ENCODE data around the gene ARHGAP15. TPM values are rescaled to one million over a fixed set of nuclear protein-coding genes. Genes with fewer than 3 reads are reported as not detected.

Gene ARHGAP15
- total and polyA plus RNA-seq, 4 donors: 3.8 to 17.9 (median 13.2) TPM

DNA sequence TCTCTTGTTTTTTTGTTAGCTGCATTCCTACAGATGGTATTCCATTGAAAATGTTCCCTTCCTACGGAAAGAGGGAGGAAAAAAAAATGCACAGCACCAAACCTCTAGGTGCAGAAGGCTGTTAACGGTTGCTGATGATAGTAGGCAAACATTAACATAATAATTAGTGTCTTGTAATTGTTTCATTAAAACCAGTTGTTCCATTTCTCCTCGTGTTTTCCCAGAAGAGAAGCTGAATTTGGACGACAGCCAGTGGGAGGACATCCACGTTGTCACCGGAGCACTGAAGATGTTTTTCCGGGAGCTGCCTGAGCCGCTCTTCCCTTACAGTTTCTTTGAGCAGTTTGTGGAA is 494.7 kb downstream of the ARHGAP15 start:
- no peak for DNase-seq (ENCODE audit: low spot score)
- no peaks in the 10 kb centered on the region for H3K27me3 ChIP-seq (ENCODE audit: control insufficient read depth in 4 of 4, insufficient read depth in 4 of 4, low read length in 3 of 4)
- no peaks in the 10 kb centered on the region for H3K4me1 ChIP-seq (ENCODE audit: control insufficient read depth in 4 of 4, insufficient read depth in 4 of 4, low read length in 3 of 4)
- H3K4me3 ChIP-seq (ENCODE audit: low read depth in 1 of 3, low read length in 3 of 3): no peak overlapping the region
- no peak overlapping the region for H3K9ac ChIP-seq (ENCODE audit: low read depth in 1 of 2, low read length in 2 of 2)
- WGBS: 71% methylated on average over 8 of the region's 8 CpGs
- H3K9me3 ChIP-seq (ENCODE audit: control insufficient read depth in 4 of 4, low read length in 3 of 4): no peaks in the 10 kb centered on the region
- H3K36me3 ChIP-seq (ENCODE audit: control insufficient read depth in 4 of 4, insufficient read depth in 3 of 4, low read depth in 1 of 4, low read length in 3 of 4): no peaks in the 10 kb centered on the region
- TF ChIP-seq YY1 (IDR thresholded peaks at IDR 0.05) (no peak), HNF4G (IDR thresholded peaks at IDR 0.05) (no peak), GABPA (IDR thresholded peaks at IDR 0.05 in 1 of 2, conservative IDR thresholded peaks at IDR 0.05 in 1 of 2) (no peak), FOXA1 (IDR thresholded peaks at IDR 0.05) (no peak), FOXA2 (IDR thresholded peaks at IDR 0.05) (no peak), CTCF (IDR thresholded peaks at IDR 0.05; ENCODE audit: low read depth, low read length, missing input control) (no peak), RAD21 (IDR thresholded peaks at IDR 0.05) (no peak), SP1 (IDR thresholded peaks at IDR 0.05) (no peak), JUND (IDR thresholded peaks at IDR 0.05) (no peak), HNF4A (conservative IDR thresholded peaks at IDR 0.05) (no peak), NR2F2 (IDR thresholded peaks at IDR 0.05) (no peak)
- TF ChIP-seq, protein P1, sequence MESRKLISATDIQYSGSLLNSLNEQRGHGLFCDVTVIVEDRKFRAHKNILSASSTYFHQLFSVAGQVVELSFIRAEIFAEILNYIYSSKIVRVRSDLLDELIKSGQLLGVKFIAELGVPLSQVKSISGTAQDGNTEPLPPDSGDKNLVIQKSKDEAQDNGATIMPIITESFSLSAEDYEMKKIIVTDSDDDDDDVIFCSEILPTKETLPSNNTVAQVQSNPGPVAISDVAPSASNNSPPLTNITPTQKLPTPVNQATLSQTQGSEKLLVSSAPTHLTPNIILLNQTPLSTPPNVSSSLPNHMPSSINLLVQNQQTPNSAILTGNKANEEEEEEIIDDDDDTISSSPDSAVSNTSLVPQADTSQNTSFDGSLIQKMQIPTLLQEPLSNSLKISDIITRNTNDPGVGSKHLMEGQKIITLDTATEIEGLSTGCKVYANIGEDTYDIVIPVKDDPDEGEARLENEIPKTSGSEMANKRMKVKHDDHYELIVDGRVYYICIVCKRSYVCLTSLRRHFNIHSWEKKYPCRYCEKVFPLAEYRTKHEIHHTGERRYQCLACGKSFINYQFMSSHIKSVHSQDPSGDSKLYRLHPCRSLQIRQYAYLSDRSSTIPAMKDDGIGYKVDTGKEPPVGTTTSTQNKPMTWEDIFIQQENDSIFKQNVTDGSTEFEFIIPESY (IDR thresholded peaks at IDR 0.05): no peak
- TF ChIP-seq, protein P2, sequence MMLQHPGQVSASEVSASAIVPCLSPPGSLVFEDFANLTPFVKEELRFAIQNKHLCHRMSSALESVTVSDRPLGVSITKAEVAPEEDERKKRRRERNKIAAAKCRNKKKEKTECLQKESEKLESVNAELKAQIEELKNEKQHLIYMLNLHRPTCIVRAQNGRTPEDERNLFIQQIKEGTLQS (IDR thresholded peaks at IDR 0.05): no peak
- TF ChIP-seq, protein P3, sequence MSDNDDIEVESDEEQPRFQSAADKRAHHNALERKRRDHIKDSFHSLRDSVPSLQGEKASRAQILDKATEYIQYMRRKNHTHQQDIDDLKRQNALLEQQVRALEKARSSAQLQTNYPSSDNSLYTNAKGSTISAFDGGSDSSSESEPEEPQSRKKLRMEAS (IDR thresholded peaks at IDR 0.05): no peak
- no peak overlapping the region for H3K27ac ChIP-seq (ENCODE audit: low read depth in 1 of 2, low read length in 2 of 2)

GRCh38 chr2:143629340-143629739 is 500.1 kb downstream of the ARHGAP15 start:
- no peaks in the 10 kb centered on the region for H3K4me1 ChIP-seq (ENCODE audit: control insufficient read depth in 4 of 4, insufficient read depth in 4 of 4, low read length in 3 of 4)
- H3K27ac ChIP-seq (ENCODE audit: low read depth in 1 of 2, low read length in 2 of 2): no peak overlapping the region
- no peak overlapping the region for H3K4me3 ChIP-seq (ENCODE audit: low read depth in 1 of 3, low read length in 3 of 3)
- H3K36me3 ChIP-seq (ENCODE audit: control insufficient read depth in 4 of 4, insufficient read depth in 3 of 4, low read depth in 1 of 4, low read length in 3 of 4): no peaks in the 10 kb centered on the region
- no peaks in the 10 kb centered on the region for H3K9me3 ChIP-seq (ENCODE audit: control insufficient read depth in 4 of 4, low read length in 3 of 4)
- no peak for DNase-seq (ENCODE audit: low spot score)
- H3K27me3 ChIP-seq (ENCODE audit: control insufficient read depth in 4 of 4, insufficient read depth in 4 of 4, low read length in 3 of 4): no peaks in the 10 kb centered on the region
- H3K9ac ChIP-seq (ENCODE audit: low read depth in 1 of 2, low read length in 2 of 2): no peak overlapping the region
- TF ChIP-seq, protein P4, sequence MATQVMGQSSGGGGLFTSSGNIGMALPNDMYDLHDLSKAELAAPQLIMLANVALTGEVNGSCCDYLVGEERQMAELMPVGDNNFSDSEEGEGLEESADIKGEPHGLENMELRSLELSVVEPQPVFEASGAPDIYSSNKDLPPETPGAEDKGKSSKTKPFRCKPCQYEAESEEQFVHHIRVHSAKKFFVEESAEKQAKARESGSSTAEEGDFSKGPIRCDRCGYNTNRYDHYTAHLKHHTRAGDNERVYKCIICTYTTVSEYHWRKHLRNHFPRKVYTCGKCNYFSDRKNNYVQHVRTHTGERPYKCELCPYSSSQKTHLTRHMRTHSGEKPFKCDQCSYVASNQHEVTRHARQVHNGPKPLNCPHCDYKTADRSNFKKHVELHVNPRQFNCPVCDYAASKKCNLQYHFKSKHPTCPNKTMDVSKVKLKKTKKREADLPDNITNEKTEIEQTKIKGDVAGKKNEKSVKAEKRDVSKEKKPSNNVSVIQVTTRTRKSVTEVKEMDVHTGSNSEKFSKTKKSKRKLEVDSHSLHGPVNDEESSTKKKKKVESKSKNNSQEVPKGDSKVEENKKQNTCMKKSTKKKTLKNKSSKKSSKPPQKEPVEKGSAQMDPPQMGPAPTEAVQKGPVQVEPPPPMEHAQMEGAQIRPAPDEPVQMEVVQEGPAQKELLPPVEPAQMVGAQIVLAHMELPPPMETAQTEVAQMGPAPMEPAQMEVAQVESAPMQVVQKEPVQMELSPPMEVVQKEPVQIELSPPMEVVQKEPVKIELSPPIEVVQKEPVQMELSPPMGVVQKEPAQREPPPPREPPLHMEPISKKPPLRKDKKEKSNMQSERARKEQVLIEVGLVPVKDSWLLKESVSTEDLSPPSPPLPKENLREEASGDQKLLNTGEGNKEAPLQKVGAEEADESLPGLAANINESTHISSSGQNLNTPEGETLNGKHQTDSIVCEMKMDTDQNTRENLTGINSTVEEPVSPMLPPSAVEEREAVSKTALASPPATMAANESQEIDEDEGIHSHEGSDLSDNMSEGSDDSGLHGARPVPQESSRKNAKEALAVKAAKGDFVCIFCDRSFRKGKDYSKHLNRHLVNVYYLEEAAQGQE (IDR thresholded peaks at IDR 0.05): no peak
- TF ChIP-seq CTCF (IDR thresholded peaks at IDR 0.05; ENCODE audit: low read depth, low read length, missing input control): no peak
- TF ChIP-seq GABPA (IDR thresholded peaks at IDR 0.05 in 1 of 2, conservative IDR thresholded peaks at IDR 0.05 in 1 of 2): no peak
- no peak for TF ChIP-seq RXRA (IDR thresholded peaks at IDR 0.05)
- no peak for TF ChIP-seq HNF4A (conservative IDR thresholded peaks at IDR 0.05)
- TF ChIP-seq RAD21 (IDR thresholded peaks at IDR 0.05): no peak
- TF ChIP-seq, protein P1 (IDR thresholded peaks at IDR 0.05): no peak
- TF ChIP-seq, protein P3 (IDR thresholded peaks at IDR 0.05): no peak
- no peak for TF ChIP-seq SP1 (IDR thresholded peaks at IDR 0.05)
- no peak for TF ChIP-seq NR2F2 (IDR thresholded peaks at IDR 0.05)
- no peak for TF ChIP-seq FOXA1 (IDR thresholded peaks at IDR 0.05)
- no peak for TF ChIP-seq HNF4G (IDR thresholded peaks at IDR 0.05)
- TF ChIP-seq, protein P2 (IDR thresholded peaks at IDR 0.05): no peak
- TF ChIP-seq JUND (IDR thresholded peaks at IDR 0.05): no peak
- no peak for TF ChIP-seq FOXA2 (IDR thresholded peaks at IDR 0.05)
- no peak for TF ChIP-seq EGR1 (IDR thresholded peaks at IDR 0.05; ENCODE audit: low read depth in 2 of 2)
- TF ChIP-seq YY1 (IDR thresholded peaks at IDR 0.05): no peak
- no peak for TF ChIP-seq TAF1 (conservative IDR thresholded peaks at IDR 0.05)

Measured in liver (tissue), 9 donors.